HG03103 (cell line): Measurements from ENCODE around the gene AKAP10.
"Not testable (repeated sequence)": the region's sequence is repeated elsewhere in the genome, so short reads cannot be mapped to it uniquely, and the experiment has no call there.

Experiments used
- ATAC-seq: cut with Tn5 transposase; IDR thresholded peaks from one replicate; pipeline ENCODE4 v1.9.1; 2021; ENCODE audit warnings: low read depth; ENCODE audit not compliant: unreplicated experiment

Gene AKAP10

DNA sequence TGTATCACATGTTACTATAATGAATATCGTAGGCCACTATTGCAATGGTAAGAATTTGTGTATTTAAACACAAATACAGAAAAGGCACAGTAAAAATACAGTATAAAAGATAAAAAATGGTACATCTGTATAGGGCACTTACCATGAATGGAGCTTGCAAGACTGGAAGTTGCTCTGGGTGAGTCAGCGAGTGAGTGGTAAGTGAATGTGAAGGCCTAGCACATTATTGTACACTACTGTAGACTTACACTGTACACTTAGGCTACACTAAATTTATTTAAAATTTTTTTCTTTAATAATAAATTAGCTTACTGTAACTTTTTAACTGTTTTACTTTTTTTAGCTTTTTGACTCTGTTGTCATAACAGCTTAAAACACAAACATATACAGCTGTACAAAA, 42.5 kb downstream of the AKAP10 start:
- ATAC-seq = no peak

DNA sequence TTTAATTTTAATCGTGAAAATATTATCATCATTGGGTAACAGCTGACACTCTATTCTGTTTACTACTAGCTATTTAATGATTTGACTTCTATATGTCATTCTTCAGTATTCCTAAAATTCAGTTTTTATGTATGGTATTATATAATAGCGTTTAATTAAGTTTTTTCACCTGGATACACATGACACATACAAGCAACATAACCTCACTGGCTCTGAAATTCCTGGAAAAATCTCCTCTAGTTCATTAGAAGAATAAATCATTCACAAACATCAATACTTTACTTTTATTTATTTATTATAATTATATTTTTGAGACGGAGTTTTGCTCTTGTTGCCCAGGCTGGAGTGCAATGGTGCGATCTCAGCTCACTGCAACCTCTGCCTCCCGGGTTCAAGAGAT, 44.0 kb downstream of the AKAP10 start:
- ATAC-seq = no peak

DNA sequence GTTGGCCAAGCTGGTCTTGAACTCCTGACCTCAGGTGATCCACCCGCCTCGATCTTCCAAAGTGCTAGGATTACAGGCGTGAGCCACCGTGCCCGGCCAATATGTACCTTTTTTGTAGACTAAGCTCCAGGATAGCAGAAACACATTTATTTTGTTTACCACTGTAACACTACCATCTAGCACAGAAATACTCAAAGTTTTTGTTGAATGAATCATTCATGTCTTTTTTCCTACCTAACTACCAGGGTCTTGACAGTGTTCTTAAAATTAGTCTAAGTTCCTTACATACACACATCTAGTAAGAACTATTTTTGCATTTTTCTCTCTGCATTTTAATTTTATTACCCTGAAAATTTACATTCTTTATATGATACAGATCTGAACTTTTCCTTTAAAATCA, 44.4 kb downstream of the AKAP10 start:
- ATAC-seq = no peak

DNA sequence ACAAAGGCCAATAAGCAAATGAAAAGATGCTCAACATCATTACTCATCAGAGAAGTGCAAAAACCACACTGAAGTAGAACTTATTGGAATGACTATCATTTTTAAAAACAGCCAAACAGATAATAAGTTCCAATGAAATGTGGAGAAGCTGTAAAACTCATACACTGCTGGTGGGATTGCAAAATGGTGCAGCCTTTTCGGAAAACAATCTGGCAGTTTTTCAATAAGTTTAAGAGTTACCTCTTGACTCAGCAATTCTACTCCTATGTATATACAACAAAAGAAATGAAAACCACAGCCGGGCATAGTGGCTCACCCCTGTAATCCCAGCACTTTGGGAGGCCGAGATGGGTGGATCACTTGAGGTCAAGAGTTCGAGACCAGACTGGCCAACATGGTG, 49.3 kb downstream of the AKAP10 start:
- ATAC-seq = no peak

DNA sequence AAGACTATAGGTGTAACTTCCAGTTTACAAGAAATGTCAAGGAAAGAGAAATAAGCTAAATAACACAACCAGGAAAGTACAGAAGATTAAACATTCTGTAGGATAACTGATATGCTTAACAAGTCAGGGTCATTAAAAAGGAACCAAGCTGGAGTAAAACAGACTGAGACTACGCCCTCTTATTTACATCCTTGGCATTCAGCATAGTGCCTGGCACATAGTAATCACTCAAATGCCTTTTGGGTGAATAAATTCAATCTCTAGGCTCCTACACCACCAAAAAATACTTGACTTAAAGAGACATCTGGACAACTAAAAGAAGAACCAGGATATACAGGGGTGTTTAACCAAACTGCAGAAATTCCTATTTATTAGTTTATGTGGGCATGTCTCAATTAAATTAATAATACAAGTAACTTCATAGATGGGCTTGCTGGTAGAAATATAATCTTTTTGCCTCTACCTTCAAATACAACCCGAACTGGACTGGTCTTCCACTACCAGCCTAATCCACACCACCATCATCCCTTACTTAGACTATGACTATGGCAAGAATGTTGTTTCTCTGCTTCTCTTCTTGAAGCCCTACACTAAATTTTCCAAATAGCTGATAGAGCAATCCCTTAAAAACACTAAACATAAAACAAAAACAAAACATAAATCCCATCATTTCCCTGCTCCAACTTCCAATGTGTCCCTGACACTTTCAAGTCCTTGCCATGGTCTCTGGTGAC, 62.2 kb downstream of the AKAP10 start:
- no peak for ATAC-seq

DNA sequence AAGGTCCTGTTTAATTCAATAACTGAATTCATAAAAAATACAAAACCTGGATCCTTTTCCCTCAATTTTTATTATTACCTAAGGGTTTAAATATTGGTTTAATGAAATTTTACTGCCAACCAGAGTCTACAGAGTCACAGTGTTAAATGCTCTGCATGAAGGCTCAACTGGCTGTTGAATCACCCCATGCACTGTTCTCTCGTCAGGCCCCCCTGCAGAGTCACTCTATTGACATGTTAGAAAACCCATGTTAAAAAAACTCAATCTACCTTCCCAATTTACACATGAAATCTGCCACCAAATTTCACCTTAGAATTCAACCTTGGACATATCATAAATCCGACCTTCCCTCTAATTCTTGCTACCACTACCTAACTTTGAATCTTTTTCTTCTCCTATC, 66.6 kb downstream of the AKAP10 start:
- no peak for ATAC-seq

DNA sequence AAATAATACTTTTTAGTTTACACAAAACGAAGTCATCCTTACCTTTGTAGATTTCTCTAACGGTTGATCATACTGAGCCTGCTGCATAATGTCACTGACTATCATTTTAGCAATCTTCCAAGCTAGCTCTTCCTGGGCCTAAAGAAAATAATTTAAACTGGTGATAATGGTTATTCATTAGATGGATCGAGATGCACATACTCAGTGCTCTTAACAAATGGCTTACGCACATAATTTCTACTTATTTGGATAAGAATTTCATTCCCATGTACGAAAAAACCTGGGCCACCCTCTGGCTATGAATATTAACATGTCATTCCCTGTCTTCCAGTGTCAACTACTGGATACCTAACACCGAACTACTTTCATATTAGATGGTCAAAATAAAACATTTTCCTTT, 68.5 kb downstream of the AKAP10 start:
- ATAC-seq = no peak

DNA sequence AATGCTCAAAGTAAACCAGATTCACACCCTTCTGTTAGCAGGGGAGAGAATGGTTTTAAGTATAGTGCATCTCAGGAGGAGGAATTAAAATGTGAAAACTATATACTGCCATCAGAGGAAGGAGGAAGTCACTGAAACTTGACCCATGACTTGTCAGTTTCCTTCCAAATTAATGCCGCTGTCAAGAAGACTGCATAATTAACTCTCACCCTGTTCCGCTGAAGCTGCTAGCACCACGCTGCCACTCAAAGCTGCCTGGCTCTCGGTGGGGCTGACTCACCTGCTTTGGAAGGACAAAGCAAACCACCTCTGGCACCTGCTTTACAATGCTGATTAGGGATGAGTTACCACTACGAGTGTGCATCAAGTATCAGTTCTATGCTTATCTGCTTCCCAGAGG, 72.1 kb downstream of the AKAP10 start:
- ATAC-seq = no peak

DNA sequence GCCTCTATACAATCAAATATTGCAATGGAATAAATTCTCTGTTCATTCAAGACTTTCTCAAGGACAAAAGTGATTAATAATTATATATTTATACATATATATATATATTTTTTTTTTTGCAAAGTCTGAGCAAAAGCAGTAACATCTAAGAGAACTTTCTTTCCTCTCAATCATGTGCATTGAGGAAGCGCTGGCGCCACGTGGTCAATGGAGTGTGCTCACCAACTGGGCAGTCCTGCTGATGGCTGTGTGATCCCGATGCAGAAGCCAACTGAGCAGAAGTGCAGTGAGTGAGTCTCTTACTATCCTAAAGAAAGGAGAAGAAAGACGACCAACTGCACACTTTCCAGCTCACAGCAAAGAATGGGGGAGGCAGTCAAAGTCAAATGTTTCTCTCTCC, 72.7 kb downstream of the AKAP10 start:
- ATAC-seq = no peak

DNA sequence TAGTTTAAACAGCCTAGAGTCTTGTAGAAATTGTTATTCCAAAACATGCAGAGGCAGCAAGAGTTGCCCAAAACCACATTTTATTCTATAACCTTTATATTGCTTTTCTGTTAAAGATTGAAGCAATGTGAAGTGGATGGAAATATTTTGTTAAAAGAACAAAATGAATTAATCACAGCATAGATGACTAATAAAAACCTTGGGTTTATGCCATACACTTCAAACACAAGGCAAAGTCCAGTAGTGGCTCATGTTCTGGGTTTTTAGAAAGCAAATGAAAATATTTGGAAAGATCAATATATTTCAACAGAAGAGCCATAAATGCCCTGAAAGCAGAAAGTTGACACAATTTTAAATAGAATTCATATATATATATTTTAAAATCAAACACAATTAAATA, 73.2 kb downstream of the AKAP10 start:
- no peak for ATAC-seq

DNA sequence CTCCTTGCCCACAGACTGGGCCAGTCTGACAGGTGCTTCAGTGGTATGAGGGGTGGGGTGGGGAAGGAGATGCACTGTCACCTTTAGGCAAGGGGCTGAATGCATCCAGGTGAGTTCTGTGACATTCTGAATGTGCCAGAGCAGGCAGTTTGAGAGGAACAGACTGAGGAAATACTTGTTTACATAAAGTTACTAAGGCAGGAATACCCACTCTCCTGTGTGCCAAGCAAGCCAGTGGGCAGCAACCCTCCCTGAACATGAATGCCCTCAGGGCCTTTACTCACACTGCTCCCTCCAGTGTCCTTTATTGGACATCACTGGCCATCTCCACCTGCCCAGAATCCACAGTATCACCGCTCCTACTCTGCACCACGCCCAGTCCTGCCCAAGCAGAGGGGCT, 76.8 kb downstream of the AKAP10 start:
- ATAC-seq = no peak

DNA sequence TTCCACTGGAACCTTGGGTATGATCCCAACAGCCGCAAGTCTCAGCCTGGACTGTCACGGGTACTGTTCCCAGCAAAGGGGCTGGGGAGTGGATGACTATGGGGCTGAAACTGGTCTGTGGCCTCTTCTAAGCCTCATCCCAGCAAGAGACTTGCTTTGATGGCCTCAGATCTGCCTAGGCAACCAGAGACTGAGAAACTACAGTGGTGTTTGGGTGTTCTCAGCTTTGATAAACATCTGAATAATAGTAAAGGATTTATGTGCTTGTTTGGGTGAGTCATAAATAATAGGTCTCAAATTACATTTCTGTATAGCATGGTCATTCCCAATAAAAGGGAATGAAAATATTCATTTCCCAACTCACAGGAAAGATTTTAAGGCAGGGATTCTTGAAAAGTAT, 79.7 kb downstream of the AKAP10 start:
- ATAC-seq = no peak

DNA sequence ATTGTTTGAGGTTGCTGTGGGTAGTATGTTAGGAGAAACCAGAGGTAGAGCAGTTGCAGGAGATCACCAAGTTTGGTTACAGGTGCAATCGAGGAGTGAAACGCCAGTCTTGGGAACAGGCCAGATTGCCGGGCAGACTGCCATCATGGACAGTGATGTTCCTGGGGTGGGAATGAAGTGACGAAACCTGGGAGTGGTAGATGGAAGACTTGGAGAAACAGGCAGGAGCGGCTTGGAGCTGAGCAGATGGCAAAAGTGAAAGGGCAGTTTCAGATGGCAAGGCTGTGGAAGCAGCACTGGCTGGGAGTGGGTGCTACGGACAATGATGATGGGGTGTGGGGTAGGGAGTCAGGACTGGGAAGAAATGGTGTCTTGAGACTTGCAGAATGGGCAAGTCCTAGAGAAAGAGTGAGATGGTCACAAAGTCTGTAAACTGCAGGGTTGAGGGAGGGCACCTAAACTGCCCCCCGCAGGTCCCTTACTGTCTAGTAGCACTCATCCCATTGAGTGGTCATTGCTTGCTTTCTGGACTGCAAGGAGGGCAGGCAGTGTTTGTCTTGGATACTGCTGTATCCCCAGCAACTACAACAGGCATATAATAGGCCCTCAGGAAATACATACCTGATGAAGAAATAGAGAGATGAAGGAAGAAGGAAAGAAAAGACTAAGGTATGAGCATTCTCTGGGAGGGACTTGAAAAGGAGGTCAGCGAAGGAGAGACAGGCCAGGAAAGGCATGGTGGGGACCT, 80.4 kb downstream of the AKAP10 start:
- ATAC-seq = no peak

DNA sequence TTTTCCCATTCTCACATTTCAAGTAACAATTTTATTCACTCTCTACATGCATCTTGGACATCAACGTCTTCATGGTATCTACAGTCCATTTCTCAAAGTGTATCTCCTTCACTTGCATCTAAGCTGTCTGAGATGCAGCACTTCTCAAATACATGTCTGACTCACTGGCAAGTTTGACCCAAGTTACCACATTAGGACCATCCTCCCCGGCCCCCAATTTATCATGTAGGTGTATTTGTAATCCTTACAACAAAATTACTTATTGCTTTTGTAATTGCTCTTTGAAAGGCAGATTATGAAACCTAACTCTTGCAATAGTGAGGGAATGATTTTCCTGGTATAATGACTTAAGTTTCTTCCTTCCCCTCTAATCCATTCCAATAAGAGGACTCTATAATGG, 80.9 kb downstream of the AKAP10 start:
- ATAC-seq = no peak

DNA sequence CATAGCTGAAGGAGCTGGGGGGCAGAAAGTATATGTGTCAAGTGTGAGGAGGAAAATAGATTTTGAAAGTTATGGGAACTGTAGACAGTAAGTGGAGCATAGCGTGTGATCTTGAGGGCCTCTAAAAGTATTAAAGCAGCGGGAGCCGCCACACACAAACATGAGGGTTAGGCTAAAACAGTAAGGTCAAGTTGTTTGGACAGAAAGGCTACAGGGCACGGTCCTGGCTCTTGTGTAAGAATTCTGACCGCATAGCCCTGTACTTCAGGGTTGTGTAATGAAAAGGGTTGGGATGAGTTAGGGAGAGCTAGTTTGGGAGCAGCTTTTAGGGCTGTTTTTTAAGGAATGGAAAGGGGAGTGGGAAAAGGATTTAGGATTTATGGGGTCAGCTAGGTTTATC, 87.1 kb downstream of the AKAP10 start:
- not testable (repeated sequence) for ATAC-seq

DNA sequence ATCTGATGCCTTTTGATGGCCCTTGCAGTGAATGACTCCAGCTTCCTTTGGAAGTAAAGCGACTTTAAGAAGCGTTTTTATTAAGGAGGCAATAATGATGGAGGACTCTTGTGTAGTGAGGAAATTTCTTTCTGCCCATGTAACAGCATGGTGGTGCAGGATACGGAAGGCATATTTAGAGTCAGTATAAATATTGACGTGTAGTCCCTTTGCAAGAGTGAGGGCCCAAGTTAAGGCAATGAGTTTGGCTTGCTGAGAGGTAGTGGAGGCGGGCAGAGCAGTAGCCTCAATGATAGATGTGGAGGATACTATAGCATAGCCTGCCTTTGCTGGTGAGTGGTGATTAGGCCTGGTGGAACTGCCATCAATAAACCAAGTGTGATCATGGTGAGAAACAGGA, 87.6 kb downstream of the AKAP10 start:
- ATAC-seq = not testable (repeated sequence)

DNA sequence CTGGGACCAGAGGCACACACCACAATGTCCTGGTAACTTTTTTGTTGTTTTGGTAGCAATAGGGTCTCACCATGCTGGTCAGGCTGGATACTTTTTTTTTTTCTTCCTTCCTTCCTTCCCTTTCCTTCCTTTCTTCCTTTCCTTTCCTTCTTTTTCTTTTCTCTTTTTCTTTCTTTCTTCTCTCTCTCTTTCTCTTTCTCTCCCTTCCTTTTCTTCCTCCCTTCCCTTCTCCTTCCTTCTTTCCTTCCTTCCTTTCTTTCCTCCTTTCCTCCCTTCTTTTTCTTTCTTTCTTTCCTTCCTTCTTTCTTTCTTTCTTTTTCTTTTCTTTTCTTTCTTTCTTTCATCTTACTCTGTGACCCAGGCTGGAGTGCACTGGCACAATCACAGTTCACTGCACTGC, 91.5 kb downstream of the AKAP10 start:
- ATAC-seq = no peak

DNA sequence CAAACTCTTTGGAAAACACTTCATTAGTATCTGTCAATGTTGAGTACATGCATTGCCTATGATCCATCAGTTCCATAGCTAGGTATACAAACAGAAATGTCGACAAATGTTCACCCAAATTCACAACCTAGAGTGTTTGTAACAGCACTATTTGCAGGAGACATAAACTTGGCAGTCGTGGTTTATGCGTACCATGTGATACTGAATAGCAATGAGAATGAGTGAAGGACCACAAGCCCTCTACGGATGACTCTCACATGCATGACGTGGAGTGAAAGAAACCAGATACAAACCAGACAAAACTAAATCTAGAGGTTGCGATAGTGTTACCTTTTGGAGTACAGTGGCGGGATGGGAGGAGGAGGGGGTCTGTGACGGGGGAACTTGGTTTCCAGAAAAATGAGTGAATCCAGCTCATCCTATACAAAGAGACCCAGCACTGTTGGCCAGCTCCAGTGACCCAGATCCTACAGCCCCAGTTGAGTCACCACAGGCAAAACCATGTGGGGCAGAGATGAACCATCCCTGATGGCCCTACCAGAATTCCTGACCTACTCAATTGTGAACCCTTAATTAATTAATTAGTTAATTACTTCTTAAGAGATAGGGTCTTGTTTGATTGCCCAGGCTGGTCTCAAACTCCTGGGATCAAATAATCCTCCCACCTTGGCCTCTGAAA, 94.0 kb downstream of the AKAP10 start:
- ATAC-seq = no peak

DNA sequence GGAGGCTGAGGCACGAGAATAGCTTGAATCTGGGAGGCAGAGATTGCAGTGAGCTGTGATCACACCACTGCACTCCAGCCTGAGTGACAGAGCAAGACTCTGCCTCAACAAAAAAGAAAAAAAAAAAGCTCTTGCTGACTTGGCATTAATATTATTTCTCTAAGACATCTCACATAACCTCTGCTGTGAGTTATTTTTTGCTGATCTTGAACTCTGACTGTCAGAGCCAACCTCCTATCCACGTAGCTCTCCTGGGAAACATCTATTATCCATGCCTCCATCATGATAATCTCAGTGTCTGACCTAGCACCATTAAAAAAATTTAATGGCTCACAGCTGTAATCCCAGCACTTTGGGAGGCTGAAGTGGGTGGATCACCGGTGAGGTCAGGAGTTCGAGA, 97.2 kb downstream of the AKAP10 start:
- ATAC-seq = no peak

DNA sequence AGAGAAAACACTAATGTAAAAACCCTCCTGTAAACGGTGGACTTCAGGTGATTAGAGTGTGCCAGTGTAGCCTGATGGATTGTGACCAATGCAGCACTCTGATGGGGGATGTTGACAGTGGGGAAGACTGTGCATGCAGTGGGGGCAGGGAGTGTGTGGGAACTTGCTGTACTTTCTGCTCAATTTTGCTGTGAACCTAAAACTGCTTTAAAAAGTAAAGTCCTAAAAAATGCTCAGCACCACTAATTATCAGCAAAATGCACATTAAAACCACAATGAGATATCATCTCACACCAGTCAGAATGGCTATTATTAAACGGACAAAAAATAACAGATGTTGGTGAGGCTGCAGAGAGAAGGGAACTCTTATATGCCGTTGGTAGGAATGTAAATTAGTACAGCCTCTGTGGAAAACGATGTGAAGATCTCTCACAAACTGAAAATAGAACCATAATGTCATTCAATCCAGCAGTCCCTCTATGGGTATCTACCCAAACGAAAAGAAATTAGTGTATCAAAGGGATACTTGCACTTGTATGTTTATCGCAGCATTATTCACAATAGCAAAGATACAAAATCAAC, 100.2 kb downstream of the AKAP10 start:
- ATAC-seq = no peak

DNA sequence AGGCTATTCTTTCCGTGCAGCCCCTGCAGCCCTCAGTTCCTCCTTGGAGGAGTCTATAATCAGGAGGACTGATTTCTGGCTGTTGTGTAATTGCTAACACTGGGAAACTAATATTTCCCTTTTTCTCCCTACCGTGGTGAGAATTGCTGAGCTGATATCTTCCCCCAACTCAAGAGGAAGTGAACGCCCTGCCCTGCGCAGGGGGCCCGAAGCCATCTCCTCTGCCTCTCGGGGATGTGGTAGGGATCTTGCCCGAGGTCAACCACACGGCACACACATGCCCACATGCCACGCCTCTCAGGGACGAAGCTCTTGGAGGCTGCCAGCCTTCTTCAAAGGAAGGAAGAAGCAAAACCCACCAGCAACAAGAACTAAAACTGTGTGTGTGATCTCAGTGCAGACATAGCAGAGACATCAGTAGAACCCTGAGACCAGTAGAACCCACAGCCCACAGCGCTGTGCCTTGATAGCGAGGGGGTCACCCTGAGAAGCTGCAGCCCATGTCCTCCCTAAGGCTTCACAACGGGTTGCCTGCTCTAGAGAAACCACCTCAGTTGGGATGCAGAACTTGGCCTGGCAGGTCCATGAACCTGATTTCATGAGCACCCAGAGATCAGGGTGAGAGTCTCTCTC, 101.0 kb downstream of the AKAP10 start:
- no peak for ATAC-seq
